SK-N-SH (cell line): ENCODE data around the gene SNW1. TPM values are rescaled to one million over a fixed set of nuclear protein-coding genes. Genes with fewer than 3 reads are reported as not detected.

Experiments
- CTCF ChIA-PET: fragments of 300-600, 350-600 bp; formaldehyde crosslinking; extraction: SDS; loops from one replicate; lab custom pipeline; 2021; lab: Yijun Ruan, JAX
- POLR2A ChIA-PET: fragments of 350-600 bp; sonication (Branson Sonifier 250); formaldehyde crosslinking; extraction: SDS; loops from one replicate; lab custom pipeline; 2020; ENCODE audit warnings: antibody characterized with exemption, inconsistent platforms; lab: Yijun Ruan, JAX
- DNase-seq: peaks from one replicate; pipeline ENCODE4 v3.0.0; 2012
- H2AFZ ChIP-seq: fragments of 200-600 bp; sonication (generic); 2 replicates; pipeline ENCODE4 v1.8.1; 2016; ENCODE audit warnings: antibody characterized with exemption, mild to moderate bottlenecking, low read depth
- H3F3A ChIP-seq: fragments of 200-600 bp; sonication (generic); replicated peaks from 2 replicates; pipeline ENCODE3; 2016; ENCODE audit warnings: antibody characterized with exemption, mild to moderate bottlenecking; ENCODE audit not compliant: insufficient read depth
- H3K27ac ChIP-seq, 2 experiments: fragments of 200-500 bp in 1 of 2; fragments of 200-600 bp in 1 of 2; sonication (Bioruptor generic) in 1 of 2; sonication (generic), shearing (Covaris generic) in 1 of 2; 2 replicates each; pipeline versions ENCODE4 v1.5.1 to v1.6.1; 2014 to 2016; ENCODE audit warnings: low read depth in 2 of 2, inconsistent platforms in 1 of 2, low read length in 1 of 2, mild to moderate bottlenecking in 1 of 2, mixed read lengths in 1 of 2
- H3K27me3 ChIP-seq: fragments of 200-600 bp; sonication (generic), shearing (Covaris generic); 2 replicates; pipeline ENCODE4 v1.6.1; 2016; ENCODE audit warnings: mixed run types; ENCODE audit not compliant: insufficient read depth
- H3K36me3 ChIP-seq, 2 experiments: fragments of 200-500 bp in 1 of 2; fragments of 200-600 bp in 1 of 2; sonication (Bioruptor generic) in 1 of 2; sonication (generic) in 1 of 2; replicated peaks in 1 of 2; 2 replicates each; pipeline versions ENCODE3 to v1.5.1; 2014 to 2016; ENCODE audit warnings: low read length in 1 of 2, mild to moderate bottlenecking in 1 of 2; ENCODE audit not compliant: insufficient read depth in 2 of 2, control insufficient read depth in 1 of 2
- H3K4me1 ChIP-seq, 2 experiments: fragments of 200-500 bp in 1 of 2; fragments of 200-600 bp in 1 of 2; sonication (Bioruptor generic) in 1 of 2; sonication (generic), shearing (Covaris generic) in 1 of 2; 2 replicates each; pipeline versions ENCODE4 v1.5.1 to v1.6.1; 2014 to 2016; ENCODE audit warnings: low read depth in 1 of 2, low read length in 1 of 2, mixed run types in 1 of 2; ENCODE audit not compliant: insufficient read depth in 2 of 2, control insufficient read depth in 1 of 2
- H3K4me2 ChIP-seq: fragments of 200-600 bp; sonication (generic), shearing (Covaris generic); 2 replicates; pipeline ENCODE4 v1.6.1; 2017; ENCODE audit warnings: mixed run types
- H3K4me3 ChIP-seq, 2 experiments: fragments of 200-500 bp in 1 of 2; fragments of 200-600 bp in 1 of 2; sonication (Bioruptor generic) in 1 of 2; sonication (generic), shearing (Covaris generic) in 1 of 2; 2 replicates each; pipeline versions ENCODE4 v1.5.1 to v1.8.1; 2014 to 2016; ENCODE audit warnings: low read depth in 2 of 2, inconsistent platforms in 1 of 2, low read length in 1 of 2, mild to moderate bottlenecking in 1 of 2, mixed read lengths in 1 of 2, moderate library complexity in 1 of 2
- H3K79me2 ChIP-seq: fragments of 200-600 bp; sonication (generic); 2 replicates; pipeline ENCODE4 v1.8.1; 2017; ENCODE audit warnings: mild to moderate bottlenecking; ENCODE audit not compliant: insufficient read depth
- H3K9ac ChIP-seq: fragments of 200-600 bp; sonication (generic); 2 replicates; pipeline ENCODE4 v1.6.1; 2017; ENCODE audit warnings: mixed run types
- H3K9me2 ChIP-seq: fragments of 200-600 bp; sonication (generic); 2 replicates; pipeline ENCODE4 v1.6.1; 2017; ENCODE audit warnings: mixed run types
- H3K9me3 ChIP-seq: fragments of 200-600 bp; sonication (generic); 2 replicates; pipeline ENCODE4 v1.6.1; 2017; ENCODE audit warnings: mixed run types, mild to moderate bottlenecking, moderate library complexity
- H4K20me1 ChIP-seq: fragments of 200-600 bp; sonication (generic); 2 replicates; pipeline ENCODE4 v1.6.1; 2017; ENCODE audit warnings: mild to moderate bottlenecking, mixed run types; ENCODE audit not compliant: insufficient read depth
- ELF1 ChIP-seq: IDR thresholded peaks from 2 replicates; pipeline ENCODE4 v1.4.0; 2012
- EZH2phosphoT487 ChIP-seq: fragments of 200-600 bp; sonication (generic); IDR thresholded peaks from 2 replicates; pipeline ENCODE4 v1.6.1; 2017; ENCODE audit warnings: low read depth, mixed run types, mild to moderate bottlenecking, antibody characterized with exemption, moderate library complexity, borderline replicate concordance
- FOSL2 ChIP-seq: IDR thresholded peaks from 2 replicates; pipeline ENCODE4 v1.4.0; 2012; ENCODE audit warnings: low read depth, mild to moderate bottlenecking, moderate library complexity, borderline replicate concordance
- FOXM1 ChIP-seq: IDR thresholded peaks from 2 replicates; pipeline ENCODE4 v1.4.0; 2012; ENCODE audit warnings: low read depth, mild to moderate bottlenecking
- GATA2 ChIP-seq: sonication (generic); formaldehyde crosslinking; IDR thresholded peaks from 2 replicates; pipeline ENCODE4 v1.5.0; 2020; ENCODE audit warnings: mild to moderate bottlenecking, missing genetic modification reagents
- POLR2AphosphoS5 ChIP-seq: IDR thresholded peaks from 2 replicates; pipeline ENCODE4 v1.6.1; 2012; ENCODE audit warnings: low read depth, low read length
- SIN3A ChIP-seq: IDR thresholded peaks from 2 replicates; pipeline ENCODE4 v1.6.1; 2012; ENCODE audit warnings: low read depth, mild to moderate bottlenecking, low read length, moderate library complexity, borderline replicate concordance
- SMC3 ChIP-seq: IDR thresholded peaks from 2 replicates; pipeline ENCODE4 v1.6.1; 2012; ENCODE audit warnings: low read depth, low read length, improper control_type of control experiment
- TCF12 ChIP-seq: IDR thresholded peaks from 2 replicates; pipeline ENCODE4 v1.4.0; 2012
- WGBS: methylation state at CpG from one replicate; pipeline ENCODE4 v1.1.6; 2017; ENCODE audit warnings: low lambda C conversion rate; 5-methylcytosine and 5-hydroxymethylcytosine counted together
- polyA plus RNA-seq, 3 experiments: library from polyadenylated mRNA; depleted of rRNA; stranded (reverse); fragments of >200 nt; gene quantifications; 2 replicates each; pipeline ENCODE4 v1.2.3, GENCODE V29; 2012
- TF ChIP-seq, protein P1 (sequence below): fragments of 200-600 bp; sonication (generic); IDR thresholded peaks from 2 replicates; pipeline ENCODE4 v1.6.1; 2017; ENCODE audit warnings: antibody characterized with exemption, mild to moderate bottlenecking, moderate library complexity

The SNW1 gene
- polyA plus RNA-seq, 1 of the 3 experiments (the other 2 are of a cell fraction) = 30.2 TPM

DNA sequence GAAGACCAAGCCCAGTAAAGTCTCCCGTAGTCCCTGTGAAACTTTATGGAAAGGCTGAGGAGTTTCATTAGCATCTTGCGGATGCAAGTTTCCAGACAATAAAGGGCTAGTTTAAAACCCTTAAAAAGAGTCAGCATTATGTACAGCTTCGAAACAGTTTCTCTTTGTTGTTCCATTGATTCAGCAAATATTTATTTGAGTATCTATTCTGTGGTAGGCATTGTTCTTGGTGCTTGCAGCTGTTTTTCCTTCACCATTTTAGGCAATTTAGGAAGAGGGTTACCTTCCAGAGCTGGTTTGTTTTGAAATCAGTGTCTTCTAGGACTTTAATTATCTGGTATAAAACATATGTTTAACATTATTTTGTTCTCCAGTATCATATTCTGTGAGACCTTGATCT is 51.5 kb downstream of the SNW1 start:
- POLR2A ChIA-PET = interaction anchor here (0.6 kb wide), 1 partner anchor 51 kb away, joined by 3 read pairs; no protein-coding TSS in a partner anchor
- Histone ChIP-seq H3K4me2 (peak overlapping the region; percentile 95), H3K4me1 (peaks cover 17 to 19% of the 10 kb centered on the region in 2 experiments; a peak in 3 of 4 replicates), H3K9me3 (no peaks in the 10 kb centered on the region), H3K9ac (peak overlapping the region; percentile 78; the same call in 1 of the 2 replicates), H3K9me2 (no peaks in the 10 kb centered on the region), H2AFZ (no peak overlapping the region), H4K20me1 (peaks cover 13% of the 10 kb centered on the region; the same call in 1 of the 2 replicates), H3K4me3 (peak overlapping the region; percentile 86 to 96), H3K27ac (no peak overlapping the region), H3K36me3 (peaks cover 32 to 37% of the 10 kb centered on the region in 2 experiments), H3K79me2 (peaks cover 95% of the 10 kb centered on the region), H3F3A (peaks cover 11% of the 10 kb centered on the region), H3K27me3 (no peaks in the 10 kb centered on the region)
- DNase-seq = no peak
- WGBS = 46% methylated on average over 3 of the region's 3 CpGs
- TF ChIP-seq EZH2phosphoT487 = no peak
- TF ChIP-seq SMC3 = no peak
- TF ChIP-seq POLR2AphosphoS5 = no peak
- CTCF ChIA-PET = interaction anchor here (3.2 kb wide), 1 partner anchor 55 kb away, joined by 10 read pairs; no protein-coding TSS in a partner anchor

DNA sequence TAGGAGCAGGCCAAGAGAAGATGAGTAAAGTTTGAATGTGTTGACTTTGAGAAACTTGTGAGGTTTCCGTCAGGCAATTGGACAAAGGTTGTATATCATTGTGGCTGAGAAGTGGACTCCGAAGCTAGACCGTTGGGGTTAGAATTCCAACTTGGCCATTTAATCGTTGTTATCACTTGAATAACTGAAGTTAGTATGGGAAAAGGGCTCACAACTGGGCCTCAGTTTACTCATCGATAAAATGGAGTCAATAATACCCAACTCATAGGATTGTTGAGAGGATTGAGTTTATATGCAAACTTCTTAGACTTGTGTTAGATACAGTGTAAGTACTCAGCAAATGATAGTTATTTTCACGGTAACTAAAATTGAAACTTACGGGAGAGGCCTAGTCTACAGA is 52.2 kb downstream of the SNW1 start:
- Histone ChIP-seq H3K9me2 (no peaks in the 10 kb centered on the region), H2AFZ (no peak overlapping the region), H3K9me3 (no peaks in the 10 kb centered on the region), H3K4me3 (peak overlapping the region; percentile 86 to 96), H3F3A (peaks cover 11% of the 10 kb centered on the region), H4K20me1 (peaks cover 13% of the 10 kb centered on the region; the same call in 1 of the 2 replicates), H3K9ac (peak overlapping the region; percentile 78), H3K4me1 (peaks cover 17 to 19% of the 10 kb centered on the region in 2 experiments; a peak in 3 of 4 replicates), H3K4me2 (peak overlapping the region; percentile 95), H3K27ac (no peak overlapping the region; a peak in 2 of 4 replicates), H3K27me3 (no peaks in the 10 kb centered on the region), H3K79me2 (peaks cover 95% of the 10 kb centered on the region), H3K36me3 (peaks cover 36 to 38% of the 10 kb centered on the region in 2 experiments)
- 3% methylated on average over 7 of the region's 7 CpGs for WGBS
- POLR2A ChIA-PET = interaction anchor here (0.8 to 1.4 kb wide), 2 partner anchors 91 to 332 kb away, joined by 3 read pairs; partner anchors contain the start of genes ADCK1 and TMED8
- CTCF ChIA-PET = interaction anchor here (0.6 to 3.2 kb wide), 5 partner anchors 10 to 249 kb away, joined by 3 to 10 read pairs (median 8); no protein-coding TSS in a partner anchor
- no peak for DNase-seq
- TF ChIP-seq SIN3A (no peak), SMC3 (no peak), EZH2phosphoT487 (no peak), FOXM1 (no peak), ELF1 (no peak), TCF12 (no peak), GATA2 (CRISPR knock-in tag) (no peak), FOSL2 (no peak)
- TF ChIP-seq, protein P1, sequence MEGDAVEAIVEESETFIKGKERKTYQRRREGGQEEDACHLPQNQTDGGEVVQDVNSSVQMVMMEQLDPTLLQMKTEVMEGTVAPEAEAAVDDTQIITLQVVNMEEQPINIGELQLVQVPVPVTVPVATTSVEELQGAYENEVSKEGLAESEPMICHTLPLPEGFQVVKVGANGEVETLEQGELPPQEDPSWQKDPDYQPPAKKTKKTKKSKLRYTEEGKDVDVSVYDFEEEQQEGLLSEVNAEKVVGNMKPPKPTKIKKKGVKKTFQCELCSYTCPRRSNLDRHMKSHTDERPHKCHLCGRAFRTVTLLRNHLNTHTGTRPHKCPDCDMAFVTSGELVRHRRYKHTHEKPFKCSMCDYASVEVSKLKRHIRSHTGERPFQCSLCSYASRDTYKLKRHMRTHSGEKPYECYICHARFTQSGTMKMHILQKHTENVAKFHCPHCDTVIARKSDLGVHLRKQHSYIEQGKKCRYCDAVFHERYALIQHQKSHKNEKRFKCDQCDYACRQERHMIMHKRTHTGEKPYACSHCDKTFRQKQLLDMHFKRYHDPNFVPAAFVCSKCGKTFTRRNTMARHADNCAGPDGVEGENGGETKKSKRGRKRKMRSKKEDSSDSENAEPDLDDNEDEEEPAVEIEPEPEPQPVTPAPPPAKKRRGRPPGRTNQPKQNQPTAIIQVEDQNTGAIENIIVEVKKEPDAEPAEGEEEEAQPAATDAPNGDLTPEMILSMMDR = no peak
